Lower leg skin (tissue), 4 donors: Measurements from ENCODE around the gene ASB12. TPM values are rescaled to one million over a fixed set of nuclear protein-coding genes. Genes with fewer than 3 reads are reported as not detected.

Experiments used
- DNase-seq, 2 donors: peaks; one replicate each; pipeline ENCODE4 v3.0.0-alpha.2; 2019; ENCODE audit warnings: low spot score in 2 of 2
- H3K4me3 ChIP-seq: fragments of 200-600 bp; sonication (generic); 2 replicates; pipeline ENCODE4 v1.5.1; 2017; ENCODE audit warnings: mild to moderate bottlenecking, low read depth; ENCODE audit not compliant: poor library complexity, severe bottlenecking
- CTCF ChIP-seq, 3 donors: fragments of 450-650 bp; IDR thresholded peaks; one replicate each; pipeline ENCODE4 v1.5.1; 2016; ENCODE audit warnings: antibody characterized with exemption in 3 of 3, mild to moderate bottlenecking in 3 of 3, moderate library complexity in 2 of 3
- POLR2A ChIP-seq, 2 donors: fragments of 450-650 bp; IDR thresholded peaks; one replicate each; pipeline ENCODE4 v1.6.1; 2016 to 2017; ENCODE audit warnings: antibody characterized with exemption in 2 of 2, mild to moderate bottlenecking in 1 of 2, moderate library complexity in 1 of 2
- WGBS, 2 donors: methylation state at CpG; one replicate each; pipeline ENCODE4 v1.1.5; 2018; 5-methylcytosine and 5-hydroxymethylcytosine counted together
- intact Hi-C: fragments of 100-400 bp; cut with DNase I; formaldehyde crosslinking; loops from one replicate; pipeline ENCODE4 v1.15.0; 2023; ENCODE audit warnings: low total_unique reads
- total RNA-seq, 4 donors: library from RNA; depleted of rRNA; stranded (reverse); fragments of >200 nt; gene quantifications; one replicate each; pipeline ENCODE4 v1.1.0, GENCODE V29; 2016

ASB12 gene
- total RNA-seq, 4 donors from 2014 or later = 0.49 TPM; not detected in 3

- intact Hi-C loops = no loop called here
- 72 to 94% methylated on average over 8 to 10 of the region's 10 CpGs for WGBS, 2 donors
- no peak overlapping the region for H3K4me3 ChIP-seq
- DNase-seq = no peak
- no peak for TF ChIP-seq POLR2A (IDR thresholded peaks at IDR 0.05)
- TF ChIP-seq CTCF (IDR thresholded peaks at IDR 0.05) = no peak
Observed at GRCh38 chrX:64190136-64190740, 40.2 kb downstream of the ASB12 start.

GRCh38 chrX:64188901-64189300 lies 41.5 kb downstream of the ASB12 start:
- WGBS, 2 donors = 96 to 100% methylated on average over 3 of the region's 3 CpGs

GRCh38 chrX:64187762-64188150 lies 42.7 kb downstream of the ASB12 start:
- TF ChIP-seq POLR2A (IDR thresholded peaks at IDR 0.05) (no peak), CTCF (IDR thresholded peaks at IDR 0.05) (no peak)
- no peak for DNase-seq
- intact Hi-C loops = no loop called here
- no peak overlapping the region for H3K4me3 ChIP-seq

More at GRCh38 chrX:64188901-64189300, 41.5 kb downstream of the ASB12 start:
- intact Hi-C loops = no loop called here
- DNase-seq = no peak
- H3K4me3 ChIP-seq = no peak overlapping the region
- no peak for TF ChIP-seq POLR2A (IDR thresholded peaks at IDR 0.05)

- 92 to 100% methylated on average over 1 of the region's 1 CpG for WGBS, 2 donors
- no peak overlapping the region for H3K4me3 ChIP-seq
- intact Hi-C loops = no loop called here
- DNase-seq = no peak
- TF ChIP-seq POLR2A (IDR thresholded peaks at IDR 0.05) = no peak
- no peak for TF ChIP-seq CTCF (IDR thresholded peaks at IDR 0.05)
Observed at GRCh38 chrX:64186974-64187761, 43.2 kb downstream of the ASB12 start.

- intact Hi-C loops = no loop called here
- TF ChIP-seq POLR2A (IDR thresholded peaks at IDR 0.05) = no peak
- TF ChIP-seq CTCF (IDR thresholded peaks at IDR 0.05) = no peak
- 82 to 100% methylated on average over 1 to 2 of the region's 2 CpGs for WGBS, 2 donors
- DNase-seq = no peak
- no peak overlapping the region for H3K4me3 ChIP-seq
Observed at GRCh38 chrX:64184396-64184795, 46.0 kb downstream of the ASB12 start.

GRCh38 chrX:64182208-64182607 lies 48.2 kb downstream of the ASB12 start:
- TF ChIP-seq CTCF (IDR thresholded peaks at IDR 0.05) (no peak), POLR2A (IDR thresholded peaks at IDR 0.05) (no peak)
- no peak overlapping the region for H3K4me3 ChIP-seq
- no peak for DNase-seq
- intact Hi-C loops = no loop called here
- 78 to 96% methylated on average over 2 of the region's 2 CpGs for WGBS, 2 donors
